Ovary (tissue), 9 donors: ENCODE data around the gene STAT3. TPM values are rescaled to one million over a fixed set of nuclear protein-coding genes. Genes with fewer than 3 reads are reported as not detected.
A peak's percentile ranks its signal among the peaks of the same experiment; 100 is the strongest.

Experiments used
- DNase-seq, 5 donors: peaks; one replicate each; pipeline ENCODE4 v3.0.0-alpha.2; 2019 to 2020
- H3K27ac ChIP-seq, 2 donors: fragments of 200-600 bp; one replicate each; pipeline versions ENCODE4 v1.5.1 to v1.8.0; 2019 to 2022
- H3K27me3 ChIP-seq: fragments of 200-600 bp; one replicate; pipeline ENCODE4 v1.8.0; 2022
- H3K36me3 ChIP-seq: fragments of 200-600 bp; sonication (generic); one replicate; pipeline ENCODE4 v1.5.1; 2019
- H3K4me1 ChIP-seq: one replicate; pipeline ENCODE4 v1.8.1; 2013; ENCODE audit warnings: mild to moderate bottlenecking, moderate library complexity; ENCODE audit not compliant: insufficient read depth
- H3K4me3 ChIP-seq: fragments of 200-600 bp; sonication (generic); one replicate; pipeline ENCODE4 v1.5.1; 2017
- H3K9me3 ChIP-seq, 2 donors: fragments of 200-600 bp in 1 of 2; sonication (generic) in 1 of 2; one replicate each; pipeline versions ENCODE4 v1.5.1 to v1.8.1; 2013 to 2019; ENCODE audit warnings: mild to moderate bottlenecking in 1 of 2, moderate library complexity in 1 of 2
- EP300 ChIP-seq: sonication (generic); formaldehyde crosslinking; IDR thresholded peaks from one replicate; pipeline ENCODE4 v1.6.1; 2017; ENCODE audit warnings: antibody characterized with exemption
- POLR2A ChIP-seq: fragments of 450-650 bp; IDR thresholded peaks from one replicate; pipeline ENCODE4 v1.6.1; 2017; ENCODE audit warnings: antibody characterized with exemption, mild to moderate bottlenecking, moderate library complexity
- WGBS, 3 donors: extraction: QIAGEN DNeasy Blood & Tissue Kit in 1 of 3; methylation state at CpG; one replicate each; pipeline versions ENCODE4 v1.1.5 to v1.1.7; 2013 to 2017; 5-methylcytosine and 5-hydroxymethylcytosine counted together
- intact Hi-C, 4 donors: fragments of 100-400 bp; cut with DNase I; formaldehyde crosslinking; loops; one replicate each; pipeline versions ENCODE4 v1.11.0 to v1.15.1; 2022 to 2023
- polyA plus RNA-seq, 2 donors: library from polyadenylated mRNA; stranded (reverse); fragments of 200-250 nt in 1 of 2; fragments of 350-450 nt in 1 of 2; fragmentation: Illumina TruSeq in 1 of 2; extraction: RNeasy Lipid Tissue Mini Kit (QIAGEN cat#74804) in 1 of 2; gene quantifications; one replicate each; pipeline ENCODE4 v1.2.3, GENCODE V29; 2013 to 2014
- total RNA-seq, 7 donors: library from RNA; depleted of rRNA in 2 of 7; stranded (reverse); fragments of >200 nt in 2 of 7; fragmentation: NEBNext Ultra II Directional in 3 of 7; extraction: Animal tissue kit (Norgen Biotek cat#: 25700) in 3 of 7; gene quantifications; one replicate each; pipeline versions ENCODE4 v1.1.0 to v1.2.4, GENCODE V29; 2016 to 2023
- TF ChIP-seq, protein P1 (sequence below), 3 donors: fragments of 450-650 bp in 2 of 3; fragments of 200-600 bp in 1 of 3; IDR thresholded peaks; one replicate each; pipeline versions ENCODE4 v1.5.1 to v1.8.0; 2016 to 2022; ENCODE audit warnings: antibody characterized with exemption in 3 of 3, mild to moderate bottlenecking in 1 of 3
- donor health status: DM: no; HTN: no; CAD: no; lungs with moderate emphysema.
- donor health status: DM: no; HTN: no; CAD: no.
- donor health status: Bipolar disorder and iron deficiency.
- donor health status: DM: yes; HTN: yes; CAD: no.
- donor health status: DM: no; HTN: no; CAD: no.
- donor health status: DM: yes; HTN: yes; CAD: no.

Gene STAT3
- total and polyA plus RNA-seq, 9 donors: 58.3 to 301 (median 192) TPM

DNA sequence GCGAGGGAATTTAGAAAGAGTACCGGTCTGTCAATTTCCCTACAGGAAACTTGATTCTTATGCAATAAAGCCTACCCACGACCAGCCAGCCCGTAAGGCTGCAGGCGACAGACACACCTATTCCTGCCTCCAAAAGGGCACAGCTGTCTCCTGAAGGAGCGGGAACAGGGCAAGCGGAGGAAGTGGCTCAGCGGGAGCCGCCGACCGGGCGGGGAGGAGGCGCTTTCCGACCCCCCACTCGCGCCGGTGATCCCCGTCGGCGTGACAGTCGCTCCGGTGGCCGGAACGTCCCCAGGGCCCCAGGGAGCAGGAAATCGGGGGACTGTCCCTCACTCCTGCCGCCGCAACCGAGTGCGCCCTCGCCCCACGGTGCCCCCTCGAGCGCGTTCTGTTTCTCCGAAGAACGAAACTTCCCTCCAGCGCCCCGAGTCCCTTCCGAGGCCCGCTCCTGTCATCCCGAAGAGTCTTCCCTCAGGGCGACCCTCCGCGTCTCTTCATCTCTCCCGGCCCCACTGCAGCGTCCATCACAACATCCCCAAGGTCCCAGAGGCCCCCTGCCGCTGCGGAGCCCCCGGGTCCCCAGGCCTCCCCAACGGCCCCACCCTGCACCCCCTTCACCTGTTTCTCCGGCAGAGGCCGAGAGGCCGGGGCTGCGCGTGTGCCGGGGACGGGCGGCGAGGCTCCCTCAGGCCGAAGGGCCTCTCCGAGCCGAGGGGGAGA, 421 bp downstream of the STAT3 start:
- TF ChIP-seq POLR2A (no peak), EP300 (no peak)
- TF ChIP-seq, protein P1, sequence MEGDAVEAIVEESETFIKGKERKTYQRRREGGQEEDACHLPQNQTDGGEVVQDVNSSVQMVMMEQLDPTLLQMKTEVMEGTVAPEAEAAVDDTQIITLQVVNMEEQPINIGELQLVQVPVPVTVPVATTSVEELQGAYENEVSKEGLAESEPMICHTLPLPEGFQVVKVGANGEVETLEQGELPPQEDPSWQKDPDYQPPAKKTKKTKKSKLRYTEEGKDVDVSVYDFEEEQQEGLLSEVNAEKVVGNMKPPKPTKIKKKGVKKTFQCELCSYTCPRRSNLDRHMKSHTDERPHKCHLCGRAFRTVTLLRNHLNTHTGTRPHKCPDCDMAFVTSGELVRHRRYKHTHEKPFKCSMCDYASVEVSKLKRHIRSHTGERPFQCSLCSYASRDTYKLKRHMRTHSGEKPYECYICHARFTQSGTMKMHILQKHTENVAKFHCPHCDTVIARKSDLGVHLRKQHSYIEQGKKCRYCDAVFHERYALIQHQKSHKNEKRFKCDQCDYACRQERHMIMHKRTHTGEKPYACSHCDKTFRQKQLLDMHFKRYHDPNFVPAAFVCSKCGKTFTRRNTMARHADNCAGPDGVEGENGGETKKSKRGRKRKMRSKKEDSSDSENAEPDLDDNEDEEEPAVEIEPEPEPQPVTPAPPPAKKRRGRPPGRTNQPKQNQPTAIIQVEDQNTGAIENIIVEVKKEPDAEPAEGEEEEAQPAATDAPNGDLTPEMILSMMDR (IDR thresholded peaks at IDR 0.05): peak in 2 of 3 donors; percentile 10 to 30
- Histone ChIP-seq H3K9me3 (no peaks in the 10 kb centered on the region), H3K36me3 (no peaks in the 10 kb centered on the region), H3K27ac (peak overlapping the region; percentile 85 to 98), H3K4me1 (peaks cover 1% of the 10 kb centered on the region), H3K27me3 (no peaks in the 10 kb centered on the region), H3K4me3 (peak overlapping the region; percentile 100)
- DNase-seq: peak in 3 of 5 donors; percentile 25 to 56 (median 50)
- intact Hi-C loops: no loop called here
- 0 to 1% (median 1%) methylated on average over 51 to 62 of the region's 62 CpGs for whole genome bisulfite sequencing, 3 donors

DNA sequence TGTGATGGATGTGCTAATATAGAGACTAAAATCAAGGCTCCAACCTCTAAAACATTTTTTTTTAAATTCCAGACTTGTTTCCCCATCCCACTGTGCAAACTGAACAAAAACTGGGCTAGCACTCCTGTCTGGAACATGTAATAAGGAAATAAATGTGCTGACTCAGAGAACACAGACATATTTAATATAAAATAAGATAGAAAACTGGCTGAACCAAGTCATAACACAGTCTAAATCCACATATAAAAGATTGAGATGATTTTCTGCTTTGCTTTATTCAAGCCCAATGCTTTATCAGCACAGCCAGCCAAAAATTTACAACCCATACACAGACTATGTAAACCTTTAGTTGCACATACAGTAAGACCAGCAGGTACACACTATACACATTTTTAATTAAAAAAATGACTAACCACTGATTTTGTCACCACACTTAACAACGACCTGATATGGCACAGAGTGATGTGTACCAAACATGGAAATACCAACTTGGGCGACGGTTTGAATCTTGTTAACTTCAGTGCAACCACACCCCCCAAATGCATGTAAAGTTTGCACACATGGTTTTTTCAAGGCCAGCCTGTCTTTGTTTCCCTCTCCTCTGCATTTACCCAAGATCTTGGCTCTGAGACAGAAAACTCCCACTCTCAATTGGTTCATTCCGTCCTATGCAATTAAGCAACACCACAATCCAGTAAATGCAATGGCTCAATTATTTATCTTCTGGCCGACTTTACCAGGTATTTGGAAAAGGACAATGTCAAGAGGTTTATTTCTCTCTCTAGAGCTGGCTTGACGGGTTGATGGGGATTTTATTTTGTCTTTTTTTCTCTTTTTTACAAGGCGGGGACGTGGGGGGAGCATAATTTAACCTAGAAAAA, 1.2 kb downstream of the STAT3 start:
- intact Hi-C loops: no loop called here
- TF ChIP-seq EP300 (peak; percentile 54), POLR2A (no peak)
- Histone ChIP-seq H3K27me3 (no peaks in the 10 kb centered on the region), H3K4me1 (peaks cover 1% of the 10 kb centered on the region), H3K9me3 (no peaks in the 10 kb centered on the region), H3K36me3 (no peaks in the 10 kb centered on the region), H3K4me3 (peak overlapping the region; percentile 100), H3K27ac (peak overlapping the region; percentile 85 to 98)
- 0 to 1% (median 1%) methylated on average over 8 of the region's 8 CpGs for WGBS, 3 donors
- DNase-seq: no peak

DNA sequence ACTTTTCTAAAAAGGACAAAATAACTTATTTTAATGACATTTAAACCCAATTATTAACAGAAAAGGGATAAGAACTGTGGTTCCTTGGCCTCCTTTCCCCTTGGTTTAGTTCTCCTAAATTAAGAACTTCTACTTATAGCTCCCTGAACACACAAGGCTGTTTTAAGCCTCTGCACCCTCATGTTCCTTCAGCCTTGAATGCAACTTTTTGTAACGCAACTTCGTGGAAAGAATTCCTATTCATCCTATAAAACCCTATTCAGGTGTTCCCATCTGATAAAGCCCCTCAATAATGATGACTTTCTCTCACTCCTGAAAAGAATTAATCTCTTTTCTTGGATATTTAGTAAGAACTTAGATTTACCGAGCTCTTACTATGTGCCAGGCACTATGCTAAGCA, 6.3 kb downstream of the STAT3 start:
- no peak overlapping the region for H3K4me3 ChIP-seq
- intact Hi-C loops: no loop called here
- WGBS, 3 donors: 79% methylated on average over 3 of the region's 3 CpGs
- no peak for DNase-seq
- H3K27ac ChIP-seq: no peak overlapping the region
- no peaks in the 10 kb centered on the region for H3K27me3 ChIP-seq
- TF ChIP-seq, protein P1 (IDR thresholded peaks at IDR 0.05): no peak
- TF ChIP-seq POLR2A (no peak), EP300 (no peak)
- H3K9me3 ChIP-seq: no peaks in the 10 kb centered on the region
- H3K4me1 ChIP-seq: peaks cover 8% of the 10 kb centered on the region
- H3K36me3 ChIP-seq: no peaks in the 10 kb centered on the region

DNA sequence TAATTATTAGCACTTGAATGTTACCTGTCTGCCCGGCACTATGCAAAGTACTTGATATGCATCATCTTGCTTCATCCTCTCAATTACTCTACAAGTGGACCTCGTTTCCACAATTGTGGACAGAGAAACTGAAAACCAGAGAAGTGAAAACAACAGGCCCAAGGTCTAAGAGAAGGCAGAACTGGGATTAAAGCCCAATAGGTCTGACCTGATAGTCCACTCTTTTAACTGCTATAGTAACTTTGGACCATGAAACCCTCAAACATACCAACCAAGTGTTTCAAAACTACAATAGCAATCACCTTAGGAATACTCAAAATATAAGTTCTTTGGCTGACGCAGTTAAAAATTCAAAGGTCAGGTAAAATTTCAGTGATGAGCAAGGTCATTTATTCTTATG, 7.3 kb downstream of the STAT3 start:
- Histone ChIP-seq H3K4me1 (peaks cover 7% of the 10 kb centered on the region), H3K36me3 (no peaks in the 10 kb centered on the region), H3K27me3 (no peaks in the 10 kb centered on the region), H3K27ac (no peak overlapping the region), H3K9me3 (no peaks in the 10 kb centered on the region), H3K4me3 (no peak overlapping the region)
- TF ChIP-seq, protein P1 (IDR thresholded peaks at IDR 0.05): no peak
- TF ChIP-seq EP300: no peak
- TF ChIP-seq POLR2A: no peak
- DNase-seq: no peak
- 61 to 68% (median 68%) methylated on average over 3 of the region's 3 CpGs for WGBS, 3 donors
- intact Hi-C loops: no loop called here
